Gastroesophageal sphincter (tissue), 4 donors: ENCODE data around the gene ZIC4. TPM values are rescaled to one million over a fixed set of nuclear protein-coding genes. Genes with fewer than 3 reads are reported as not detected.
A peak's percentile ranks its signal among the peaks of the same experiment; 100 is the strongest.

Experiments
- ATAC-seq: fragments of 150-250 bp; one replicate; pipeline ENCODE4 v1.9.1; 2016; ENCODE audit warnings: mild to moderate bottlenecking, moderate library complexity
- H3K27ac ChIP-seq, 4 donors: fragments of 200-600 bp; sonication (generic) in 3 of 4; 1 replicate in 3 of 4; 2 replicates in 1 of 4; pipeline ENCODE4 v1.5.1; 2016 to 2019
- H3K27me3 ChIP-seq: fragments of 200-600 bp; sonication (generic); one replicate; pipeline ENCODE4 v1.5.1; 2019
- H3K36me3 ChIP-seq, 2 donors: fragments of 200-600 bp; sonication (generic); one replicate each; pipeline ENCODE4 v1.5.1; 2019; ENCODE audit warnings: control low read depth in 1 of 2
- H3K4me1 ChIP-seq, 3 donors: fragments of 200-600 bp; sonication (generic); 1 replicate in 2 of 3; 2 replicates in 1 of 3; pipeline ENCODE4 v1.5.1; 2016 to 2019; ENCODE audit warnings: control low read depth in 2 of 3
- H3K4me3 ChIP-seq, 2 donors: fragments of 200-600 bp; sonication (generic); one replicate each; pipeline ENCODE4 v1.5.1; 2019; ENCODE audit warnings: mild to moderate bottlenecking in 1 of 2, moderate library complexity in 1 of 2
- H3K9me3 ChIP-seq, 3 donors: fragments of 200-600 bp; sonication (generic); one replicate each; pipeline ENCODE4 v1.5.1; 2017 to 2019; ENCODE audit warnings: control low read depth in 2 of 3
- CTCF ChIP-seq, 4 experiments: fragments of 200-600 bp in 2 of 4; fragments of 450-650 bp in 2 of 4; sonication (generic) in 1 of 4; IDR thresholded peaks; one replicate each; pipeline ENCODE4 v1.5.1; 2017 to 2019; ENCODE audit warnings: antibody characterized with exemption in 4 of 4, mild to moderate bottlenecking in 2 of 4, moderate library complexity in 2 of 4
- EP300 ChIP-seq: sonication (generic); formaldehyde crosslinking; IDR thresholded peaks from one replicate; pipeline ENCODE4 v1.6.1; 2017; ENCODE audit warnings: antibody characterized with exemption, mild to moderate bottlenecking
- POLR2A ChIP-seq, 2 donors: fragments of 450-650 bp; IDR thresholded peaks; one replicate each; pipeline ENCODE4 v1.6.1; 2017; ENCODE audit warnings: antibody characterized with exemption in 2 of 2, mild to moderate bottlenecking in 2 of 2, moderate library complexity in 1 of 2
- POLR2AphosphoS5 ChIP-seq: sonication (generic); formaldehyde crosslinking; IDR thresholded peaks from one replicate; pipeline ENCODE4 v1.6.1; 2017; ENCODE audit warnings: antibody characterized with exemption
- WGBS, 2 donors: methylation state at CpG; one replicate each; pipeline ENCODE4 v1.1.5; 2018; ENCODE audit warnings: low coverage in 1 of 2; 5-methylcytosine and 5-hydroxymethylcytosine counted together
- total RNA-seq, 4 donors: library from RNA; depleted of rRNA; stranded (reverse); fragments of >200 nt; gene quantifications; one replicate each; pipeline ENCODE4 v1.1.0, GENCODE V29; 2016

The ZIC4 gene
- total RNA-seq, 4 donors from 2014 or later = 0.13 TPM; not detected in 3

GRCh38 chr3:147392625-147392946 is 13.8 kb downstream of the ZIC4 start:
- H3K9me3 ChIP-seq = peaks cover 0 to 15% (median 0%) of the 10 kb centered on the region in 3 donors
- 0 to 9% methylated on average over 5 to 6 of the region's 15 CpGs for WGBS, 2 donors
- H3K27me3 ChIP-seq = peaks cover 100% of the 10 kb centered on the region
- H3K36me3 ChIP-seq = no peaks in the 10 kb centered on the region
- ATAC-seq = no peak
- peak overlapping the region in 1 of 2 donors; percentile 34 for H3K4me3 ChIP-seq
- no peak overlapping the region for H3K27ac ChIP-seq
- no peak for TF ChIP-seq POLR2A (IDR thresholded peaks at IDR 0.05)
- TF ChIP-seq POLR2AphosphoS5 = no peak
- no peak for TF ChIP-seq CTCF (IDR thresholded peaks at IDR 0.05)
- TF ChIP-seq EP300 = no peak
- H3K4me1 ChIP-seq = peaks cover 0 to 63% (median 20%) of the 10 kb centered on the region in 3 donors

GRCh38 chr3:147391781-147392624 is 14.3 kb downstream of the ZIC4 start:
- Histone ChIP-seq H3K4me1 (peaks cover 0 to 57% (median 20%) of the 10 kb centered on the region in 3 donors), H3K4me3 (peak overlapping the region in 1 of 2 donors; percentile 34), H3K27ac (no peak overlapping the region), H3K27me3 (peaks cover 100% of the 10 kb centered on the region), H3K9me3 (peaks cover 0 to 15% (median 0%) of the 10 kb centered on the region in 3 donors), H3K36me3 (no peaks in the 10 kb centered on the region)
- 4 to 5% methylated on average over 7 to 17 of the region's 51 CpGs for WGBS, 2 donors
- ATAC-seq = peak; percentile 20
- TF ChIP-seq CTCF (IDR thresholded peaks at IDR 0.05) (no peak), EP300 (no peak), POLR2AphosphoS5 (no peak), POLR2A (IDR thresholded peaks at IDR 0.05) (no peak)

GRCh38 chr3:147390589-147391569 is 15.5 kb downstream of the ZIC4 start:
- WGBS, 2 donors = 2 to 7% methylated on average over 7 to 10 of the region's 77 CpGs
- Histone ChIP-seq H3K4me1 (peaks cover 0 to 46% (median 18%) of the 10 kb centered on the region in 3 donors), H3K36me3 (no peaks in the 10 kb centered on the region), H3K4me3 (no peak overlapping the region), H3K9me3 (peaks cover 0 to 15% (median 0%) of the 10 kb centered on the region in 3 donors), H3K27me3 (peaks cover 100% of the 10 kb centered on the region), H3K27ac (no peak overlapping the region)
- no peak for ATAC-seq
- TF ChIP-seq POLR2A (IDR thresholded peaks at IDR 0.05) (no peak), POLR2AphosphoS5 (no peak), EP300 (no peak), CTCF (IDR thresholded peaks at IDR 0.05) (no peak)

GRCh38 chr3:147389717-147390116 is 16.6 kb downstream of the ZIC4 start:
- peaks cover 0 to 15% (median 0%) of the 10 kb centered on the region in 3 donors for H3K9me3 ChIP-seq
- H3K36me3 ChIP-seq = no peaks in the 10 kb centered on the region
- peaks cover 0 to 40% (median 17%) of the 10 kb centered on the region in 3 donors for H3K4me1 ChIP-seq
- TF ChIP-seq CTCF (IDR thresholded peaks at IDR 0.05) = no peak
- no peak for TF ChIP-seq POLR2A (IDR thresholded peaks at IDR 0.05)
- no peak for TF ChIP-seq POLR2AphosphoS5
- no peak for TF ChIP-seq EP300
- no peak overlapping the region for H3K4me3 ChIP-seq
- H3K27me3 ChIP-seq = peaks cover 100% of the 10 kb centered on the region
- 3 to 4% methylated on average over 6 to 12 of the region's 12 CpGs for WGBS, 2 donors
- H3K27ac ChIP-seq = no peak overlapping the region
- ATAC-seq = no peak
